A549 (cell line): ENCODE measurements around the gene CNKSR3.

Experiments
- BHLHE40 ChIP-seq: IDR thresholded peaks from 2 replicates; pipeline ENCODE4 v1.6.1; 2012; ENCODE audit warnings: low read depth, low read length, inconsistent platforms
- CTCF ChIP-seq: fragments of >200 bp; sonication (Bioruptor Twin); formaldehyde crosslinking; IDR thresholded peaks from 3 replicates; pipeline ENCODE4 v1.5.1; 2016
- ELK1 ChIP-seq: fragments of 150-350 bp; IDR thresholded peaks from 2 replicates; pipeline ENCODE4 v1.6.1; 2014; ENCODE audit warnings: low read depth, mild to moderate bottlenecking, low read length
- EP300 ChIP-seq, 2 experiments: fragments of >200 bp; sonication (Bioruptor Twin); formaldehyde crosslinking; IDR thresholded peaks; 2 replicates in 1 of 2; 3 replicates in 1 of 2; pipeline ENCODE4 v1.6.1; 2016 to 2017
- HDAC2 ChIP-seq: fragments of 200-600 bp; sonication (generic); IDR thresholded peaks from 2 replicates; pipeline ENCODE4 v1.6.1; 2016
- MAFK ChIP-seq: fragments of 450-650 bp; IDR thresholded peaks from 2 replicates; pipeline ENCODE4 v1.6.1; 2014; ENCODE audit not compliant: partially characterized antibody
- PHF8 ChIP-seq: fragments of 200-600 bp; sonication (generic); IDR thresholded peaks from 2 replicates; pipeline ENCODE4 v1.6.1; 2016; ENCODE audit warnings: low read depth, mild to moderate bottlenecking, antibody characterized with exemption, moderate library complexity, borderline replicate concordance
- RAD21 ChIP-seq, 2 experiments: fragments of >200 bp in 1 of 2; sonication (Bioruptor Twin) in 1 of 2; formaldehyde crosslinking in 1 of 2; IDR thresholded peaks in 1 of 2; conservative IDR thresholded peaks in 1 of 2; 2 replicates in 1 of 2; 3 replicates in 1 of 2; pipeline ENCODE4 v1.6.1; 2012 to 2018; ENCODE audit warnings: inconsistent platforms in 1 of 2
- TFCP2L1 ChIP-seq: fragments of 250-450 bp; sonication (Bioruptor Pico); IDR thresholded peaks from 2 replicates; pipeline ENCODE4 v1.5.0; 2021; ENCODE audit warnings: mild to moderate bottlenecking
- TP53 ChIP-seq: fragments of 250-450 bp; sonication (Bioruptor Pico); IDR thresholded peaks from 2 replicates; pipeline ENCODE4 v1.5.0; 2021; ENCODE audit warnings: mild to moderate bottlenecking, moderate library complexity

GRCh38 chr6:154384191-154384590 lies 126.3 kb downstream of the CNKSR3 start:
- TF ChIP-seq CTCF (no peak), TP53 (CRISPR knock-in tag) (no peak), RAD21 (conservative IDR thresholded peaks at IDR 0.05 in 1 of 2, IDR thresholded peaks at IDR 0.05 in 1 of 2) (no peak), BHLHE40 (no peak), PHF8 (no peak), HDAC2 (no peak), MAFK (no peak), TFCP2L1 (CRISPR knock-in tag) (no peak), EP300 (IDR thresholded peaks at IDR 0.05) (no peak), ELK1 (no peak)
